Activated CD4-positive, CD25-positive, alpha-beta regulatory T cell treated with anti-CD3 and anti-CD28 coated beads, Interleukin-2, amount 50 U/mL, for 16 hours (primary cell): ENCODE data around the gene HOXA10.

Experiments used
- DNase-seq: peaks from one replicate; pipeline ENCODE4 v3.0.0-alpha.2; 2020; ENCODE audit warnings: low read depth, low spot score

The HOXA10 gene

GRCh38 chr7:27156508-27156898 lies 17.6 kb downstream of the HOXA10 start, which contains the start of gene HOXA7:
Gene HOXA7, minus strand, starts transcription at chr7:27156675. Its CDS starts 130 bp downstream, at chr7:27156545.
- no peak for DNase-seq

GRCh38 chr7:27155816-27156507 lies 18.2 kb downstream of the HOXA10 start:
- DNase-seq, result no peak

- no peak for DNase-seq
Measured at GRCh38 chr7:27154901-27155815, 19.0 kb downstream of the HOXA10 start.

GRCh38 chr7:27154369-27154768 lies 19.8 kb downstream of the HOXA10 start:
- DNase-seq, result no peak

- no peak for DNase-seq
Measured at GRCh38 chr7:27153526-27153925, 20.6 kb downstream of the HOXA10 start.

- DNase-seq, result no peak
Measured at GRCh38 chr7:27152816-27153442, 21.2 kb downstream of the HOXA10 start.

GRCh38 chr7:27151931-27152815 lies 21.9 kb downstream of the HOXA10 start, which contains the start of gene HOXA3:
Gene HOXA3, minus strand, starts transcription at chr7:27152583. Its CDS starts 41,943 bp downstream, at chr7:27110640.
- DNase-seq, result no peak

- no peak for DNase-seq
Measured at GRCh38 chr7:27151341-27151930, 22.7 kb downstream of the HOXA10 start.

- DNase-seq, result no peak
Measured at GRCh38 chr7:27150568-27151340, 23.4 kb downstream of the HOXA10 start.

GRCh38 chr7:27149842-27150567 lies 24.1 kb downstream of the HOXA10 start:
- DNase-seq, result no peak

- no peak for DNase-seq
Measured at GRCh38 chr7:27148756-27149641, 25.1 kb downstream of the HOXA10 start.

- DNase-seq, result no peak
Measured at GRCh38 chr7:27148031-27148755, 25.9 kb downstream of the HOXA10 start.

GRCh38 chr7:27147199-27148030 lies 26.7 kb downstream of the HOXA10 start, which contains the start of gene HOXA6:
Gene HOXA6, minus strand, starts transcription at chr7:27147774. Its CDS starts 25 bp downstream, at chr7:27147749.
- DNase-seq, result no peak

GRCh38 chr7:27146491-27147198 lies 27.5 kb downstream of the HOXA10 start:
- DNase-seq, result no peak

GRCh38 chr7:27145914-27146412 lies 28.2 kb downstream of the HOXA10 start:
- no peak for DNase-seq
